GM12801 (cell line): ENCODE measurements around the gene SLC12A6.

Experiments
- TF ChIP-seq, protein P1 (sequence below): IDR thresholded peaks from one replicate; pipeline ENCODE4 v1.5.1; 2011; ENCODE audit warnings: control low read depth; ENCODE audit not compliant: insufficient read length; ENCODE audit errors: extremely low read depth

Gene SLC12A6

GRCh38 chr15:34359416-34359815, 21.8 kb upstream of the SLC12A6 start:
- TF ChIP-seq, protein P1, sequence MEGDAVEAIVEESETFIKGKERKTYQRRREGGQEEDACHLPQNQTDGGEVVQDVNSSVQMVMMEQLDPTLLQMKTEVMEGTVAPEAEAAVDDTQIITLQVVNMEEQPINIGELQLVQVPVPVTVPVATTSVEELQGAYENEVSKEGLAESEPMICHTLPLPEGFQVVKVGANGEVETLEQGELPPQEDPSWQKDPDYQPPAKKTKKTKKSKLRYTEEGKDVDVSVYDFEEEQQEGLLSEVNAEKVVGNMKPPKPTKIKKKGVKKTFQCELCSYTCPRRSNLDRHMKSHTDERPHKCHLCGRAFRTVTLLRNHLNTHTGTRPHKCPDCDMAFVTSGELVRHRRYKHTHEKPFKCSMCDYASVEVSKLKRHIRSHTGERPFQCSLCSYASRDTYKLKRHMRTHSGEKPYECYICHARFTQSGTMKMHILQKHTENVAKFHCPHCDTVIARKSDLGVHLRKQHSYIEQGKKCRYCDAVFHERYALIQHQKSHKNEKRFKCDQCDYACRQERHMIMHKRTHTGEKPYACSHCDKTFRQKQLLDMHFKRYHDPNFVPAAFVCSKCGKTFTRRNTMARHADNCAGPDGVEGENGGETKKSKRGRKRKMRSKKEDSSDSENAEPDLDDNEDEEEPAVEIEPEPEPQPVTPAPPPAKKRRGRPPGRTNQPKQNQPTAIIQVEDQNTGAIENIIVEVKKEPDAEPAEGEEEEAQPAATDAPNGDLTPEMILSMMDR: no peak

GRCh38 chr15:34358948-34359347, 21.4 kb upstream of the SLC12A6 start:
- TF ChIP-seq, protein P1: no peak

DNA sequence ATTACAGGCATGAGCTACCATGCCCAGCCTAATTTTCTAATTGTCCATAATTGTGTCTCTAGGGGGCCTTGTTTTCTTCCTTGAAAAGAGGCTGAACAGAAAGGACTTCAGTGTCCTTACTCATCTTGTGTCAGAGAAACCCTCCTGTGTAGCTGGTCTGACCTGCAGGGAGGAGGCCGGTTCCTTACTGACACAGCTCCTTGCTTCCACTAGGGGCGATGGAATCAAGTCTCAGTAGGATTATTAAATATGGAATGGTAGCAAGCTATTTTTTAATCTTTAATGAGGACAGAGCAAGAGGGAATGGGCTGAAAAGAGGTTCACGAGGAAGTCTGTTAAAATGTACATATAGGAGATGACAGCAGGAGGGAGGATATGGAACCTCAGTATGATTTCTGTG, 20.8 kb upstream of the SLC12A6 start:
- TF ChIP-seq, protein P1: no peak

DNA sequence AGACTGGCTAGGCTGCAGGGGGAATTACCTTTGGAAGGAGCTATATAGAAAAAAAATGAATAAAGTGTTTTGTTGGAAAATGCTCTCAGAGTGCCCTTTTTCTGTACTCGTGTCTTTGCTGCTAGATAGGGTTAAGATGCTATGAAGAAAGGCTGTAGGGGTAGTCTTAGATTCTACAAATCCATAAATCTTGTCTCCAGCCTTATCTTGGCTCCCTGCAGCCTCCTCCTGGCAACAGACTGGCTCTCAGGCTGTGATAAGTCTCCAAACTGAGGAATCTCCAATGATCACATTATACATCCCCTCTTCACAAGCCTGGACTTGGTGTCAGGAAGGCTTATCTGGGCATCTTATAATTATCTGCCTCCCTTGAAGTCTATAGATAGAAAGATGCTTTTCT, 20.1 kb upstream of the SLC12A6 start:
- TF ChIP-seq, protein P1: no peak

DNA sequence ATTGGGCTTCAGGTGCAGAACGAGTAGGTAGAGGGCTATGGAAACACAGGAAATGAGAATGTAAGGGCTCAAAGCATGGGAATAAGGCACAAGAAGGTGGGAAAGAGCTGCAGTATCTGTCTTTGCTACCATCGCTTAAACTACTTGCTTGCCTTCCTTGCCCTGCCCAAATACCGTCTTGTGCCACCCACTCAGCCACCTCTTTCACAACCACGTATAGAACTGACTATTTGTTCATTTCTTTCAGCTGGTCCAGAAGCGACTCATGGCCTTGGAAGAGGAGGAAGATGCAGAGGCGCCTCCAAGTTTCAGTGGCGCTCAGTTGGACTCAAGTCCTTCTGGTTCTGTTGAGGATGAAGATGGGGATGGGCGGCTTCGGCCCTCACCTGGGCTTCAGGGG, 17.7 kb upstream of the SLC12A6 start:
- TF ChIP-seq, protein P1: no peak

DNA sequence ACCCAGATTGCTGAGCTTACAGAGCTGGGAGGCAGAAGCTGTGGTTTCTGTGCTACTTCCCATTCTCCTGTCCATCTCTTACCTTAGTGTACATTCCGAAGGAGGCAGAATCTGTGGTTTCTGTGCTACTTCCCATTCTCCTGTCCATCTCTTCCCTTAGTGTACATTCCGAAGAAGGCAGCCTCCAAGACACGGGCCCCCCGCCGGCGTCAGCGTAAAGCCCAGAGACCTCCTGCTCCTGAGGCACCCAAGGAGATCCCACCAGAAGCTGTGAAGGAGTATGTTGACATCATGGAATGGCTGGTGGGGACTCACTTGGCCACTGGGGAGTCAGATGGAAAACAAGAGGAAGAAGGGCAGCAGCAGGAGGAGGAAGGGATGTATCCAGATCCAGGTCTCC, 16.7 kb upstream of the SLC12A6 start:
- TF ChIP-seq, protein P1: no peak

DNA sequence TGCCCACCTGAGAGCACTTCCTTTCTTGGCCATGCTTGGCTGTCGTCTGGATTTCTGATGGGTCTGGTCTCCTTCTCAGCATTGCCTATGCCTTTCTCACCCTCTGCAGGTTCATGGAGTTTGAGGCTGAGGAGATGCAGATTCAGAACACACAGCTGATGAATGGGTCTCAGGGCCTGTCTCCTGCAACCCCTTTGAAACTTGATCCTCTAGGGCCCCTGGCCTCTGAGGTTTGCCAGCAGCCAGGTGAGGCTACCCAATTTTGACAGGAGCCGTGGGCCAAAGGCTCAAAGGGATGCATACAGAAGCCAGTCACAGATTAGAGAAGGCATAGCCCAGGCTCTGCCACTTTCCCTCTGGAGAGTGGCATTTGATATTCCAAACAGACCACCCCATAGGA, 16.0 kb upstream of the SLC12A6 start:
- TF ChIP-seq, protein P1: no peak

DNA sequence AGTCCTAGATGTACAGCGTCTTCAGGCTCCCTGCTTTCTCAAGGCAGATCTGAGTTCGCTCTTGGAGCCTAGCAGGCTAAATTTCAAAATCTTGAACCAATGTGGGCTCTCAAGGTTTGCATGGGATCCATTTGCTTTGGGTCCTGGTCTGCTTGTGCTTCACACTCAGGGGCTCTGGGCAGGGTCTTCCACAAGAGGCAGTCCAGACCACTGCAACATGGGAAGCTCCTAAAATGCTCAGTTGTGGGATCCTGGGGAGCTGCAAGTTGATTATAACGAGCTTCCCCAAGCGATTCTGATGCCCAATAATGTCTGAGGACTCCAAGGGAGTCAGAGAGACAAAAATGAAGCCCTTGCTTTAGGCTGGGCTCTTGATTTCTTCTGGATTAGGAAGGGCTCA, 12.2 kb upstream of the SLC12A6 start:
- TF ChIP-seq, protein P1: no peak
